ENCODE results near the gene TFPI. TPM values are rescaled to one million over a fixed set of nuclear protein-coding genes. Genes with fewer than 3 reads are reported as not detected.

The TFPI gene
- total and polyA plus RNA-seq, 2 donors (not counting 1 experiment from before 2014, with no cell fraction given) = not detected

DNA sequence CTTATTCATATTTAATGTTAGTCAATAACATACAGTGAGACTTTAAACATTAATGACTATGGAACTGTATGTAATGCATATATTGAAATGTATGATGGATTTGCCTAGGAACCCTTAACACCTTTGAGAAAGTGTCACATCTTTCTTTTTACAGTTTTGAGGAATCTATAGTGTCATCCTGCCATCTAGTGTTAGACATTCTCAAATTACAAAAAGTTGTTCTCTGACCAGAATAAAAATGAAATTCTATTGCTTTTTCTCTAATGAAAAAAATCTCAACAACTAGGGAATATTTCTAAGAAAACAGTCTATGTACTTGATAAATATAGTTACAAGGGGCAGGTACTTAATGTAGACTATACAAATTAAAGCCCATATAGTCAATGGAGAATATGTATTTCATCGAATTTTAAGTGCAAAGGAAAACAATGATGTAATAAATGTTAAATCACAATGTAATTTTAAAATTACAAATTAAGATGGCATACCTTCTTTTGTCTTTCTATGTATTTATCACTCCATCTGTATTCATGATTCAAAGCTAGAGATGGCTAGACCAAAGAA is 101.1 kb downstream of the TFPI start:
- CTCF ChIA-PET = no interaction called here

GRCh38 chr2:187451510-187451909 is 102.7 kb downstream of the TFPI start:
- no peak overlapping the region for H3K4me3 Mint-ChIP-seq

More for the DNA sequence above, 101.1 kb downstream of the TFPI start:
- H3K27me3 Mint-ChIP-seq = no peaks in the 10 kb centered on the region
- no CpG with 5 or more reads among the region's 1 CpG for WGBS (ENCODE audit: insufficient coverage)
- no peaks in the 10 kb centered on the region for H4K20me1 ChIP-seq (ENCODE audit: control insufficient read depth, insufficient read depth, low read length, poor library complexity, severe bottlenecking)
- H3K9me3 ChIP-seq (ENCODE audit: control extremely low read depth in 1 of 3, control insufficient read depth in 2 of 3, insufficient read depth in 1 of 3, low read length in 2 of 3) = no peaks in the 10 kb centered on the region
- H3K27ac Mint-ChIP-seq = no peak overlapping the region
- H3K9ac ChIP-seq (ENCODE audit: low read length) = no peak overlapping the region
- H3K4me2 ChIP-seq (replicated peaks; ENCODE audit: low read depth, low read length, poor library complexity, severe bottlenecking) = no peak overlapping the region
- H3K4me3 ChIP-seq (ENCODE audit: control extremely low read depth in 1 of 5, extremely low read depth in 1 of 5, insufficient read depth in 1 of 5, low read depth in 2 of 5, low read length in 4 of 5) = no peak overlapping the region
- H3K36me3 ChIP-seq (replicated peaks in 1 of 2; ENCODE audit: control extremely low read depth in 1 of 2, control insufficient read depth in 1 of 2, extremely low read depth in 1 of 2, insufficient read depth in 2 of 2, low read length in 1 of 2) = no peaks in the 10 kb centered on the region
- H3K4me3 Mint-ChIP-seq = no peak overlapping the region
- no peak overlapping the region for H2AFZ ChIP-seq (ENCODE audit: insufficient read depth, low read depth, low read length, poor library complexity, severe bottlenecking)
- H3K27ac ChIP-seq (ENCODE audit: low read length in 2 of 2) = no peak overlapping the region
- peaks cover 2 to 3% of the 10 kb centered on the region in 2 donors for H3K4me1 ChIP-seq (ENCODE audit: control insufficient read depth in 2 of 2, insufficient read depth in 2 of 2, low read length in 2 of 2)
- TF ChIP-seq EZH2 (IDR thresholded peaks at IDR 0.05; ENCODE audit: borderline replicate concordance, insufficient read depth, low read depth, low read length, poor library complexity, severe bottlenecking) = no peak
- TF ChIP-seq, protein P1, sequence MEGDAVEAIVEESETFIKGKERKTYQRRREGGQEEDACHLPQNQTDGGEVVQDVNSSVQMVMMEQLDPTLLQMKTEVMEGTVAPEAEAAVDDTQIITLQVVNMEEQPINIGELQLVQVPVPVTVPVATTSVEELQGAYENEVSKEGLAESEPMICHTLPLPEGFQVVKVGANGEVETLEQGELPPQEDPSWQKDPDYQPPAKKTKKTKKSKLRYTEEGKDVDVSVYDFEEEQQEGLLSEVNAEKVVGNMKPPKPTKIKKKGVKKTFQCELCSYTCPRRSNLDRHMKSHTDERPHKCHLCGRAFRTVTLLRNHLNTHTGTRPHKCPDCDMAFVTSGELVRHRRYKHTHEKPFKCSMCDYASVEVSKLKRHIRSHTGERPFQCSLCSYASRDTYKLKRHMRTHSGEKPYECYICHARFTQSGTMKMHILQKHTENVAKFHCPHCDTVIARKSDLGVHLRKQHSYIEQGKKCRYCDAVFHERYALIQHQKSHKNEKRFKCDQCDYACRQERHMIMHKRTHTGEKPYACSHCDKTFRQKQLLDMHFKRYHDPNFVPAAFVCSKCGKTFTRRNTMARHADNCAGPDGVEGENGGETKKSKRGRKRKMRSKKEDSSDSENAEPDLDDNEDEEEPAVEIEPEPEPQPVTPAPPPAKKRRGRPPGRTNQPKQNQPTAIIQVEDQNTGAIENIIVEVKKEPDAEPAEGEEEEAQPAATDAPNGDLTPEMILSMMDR (IDR thresholded peaks at IDR 0.05) = no peak
- peaks cover 3% of the 10 kb centered on the region for H3K4me1 Mint-ChIP-seq
- no peaks in the 10 kb centered on the region for H3K79me2 ChIP-seq (ENCODE audit: control insufficient read depth, insufficient read depth, low read length)
- ATAC-seq (ENCODE audit: low read depth) (no peak), DNase-seq (no peak)
- intact Hi-C loops (cut with micrococcal nuclease) = no loop called here
- H3K9me3 Mint-ChIP-seq (ENCODE audit: insufficient read depth) = no peaks in the 10 kb centered on the region
- POLR2A ChIA-PET = no interaction called here
- no peaks in the 10 kb centered on the region for H3K27me3 ChIP-seq (replicated peaks in 1 of 4; ENCODE audit: control extremely low read depth in 1 of 4, control insufficient read depth in 3 of 4, insufficient read depth in 4 of 4, low read length in 3 of 4)

More at GRCh38 chr2:187451510-187451909, 102.7 kb downstream of the TFPI start:
- Histone ChIP-seq H3K27ac (ENCODE audit: low read length in 2 of 2) (no peak overlapping the region), H4K20me1 (ENCODE audit: control insufficient read depth, insufficient read depth, low read length, poor library complexity, severe bottlenecking) (no peaks in the 10 kb centered on the region), H3K36me3 (replicated peaks in 1 of 2; ENCODE audit: control extremely low read depth in 1 of 2, control insufficient read depth in 1 of 2, extremely low read depth in 1 of 2, insufficient read depth in 2 of 2, low read length in 1 of 2) (no peaks in the 10 kb centered on the region), H3K79me2 (ENCODE audit: control insufficient read depth, insufficient read depth, low read length) (no peaks in the 10 kb centered on the region), H3K4me3 (ENCODE audit: control extremely low read depth in 1 of 5, extremely low read depth in 1 of 5, insufficient read depth in 1 of 5, low read depth in 2 of 5, low read length in 4 of 5) (no peak overlapping the region), H3K4me2 (replicated peaks; ENCODE audit: low read depth, low read length, poor library complexity, severe bottlenecking) (no peak overlapping the region), H3K9ac (ENCODE audit: low read length) (no peak overlapping the region), H3K9me3 (ENCODE audit: control extremely low read depth in 1 of 3, control insufficient read depth in 2 of 3, insufficient read depth in 1 of 3, low read length in 2 of 3) (no peaks in the 10 kb centered on the region), H3K27me3 (replicated peaks in 1 of 4; ENCODE audit: control extremely low read depth in 1 of 4, control insufficient read depth in 3 of 4, insufficient read depth in 4 of 4, low read length in 3 of 4) (no peaks in the 10 kb centered on the region), H2AFZ (ENCODE audit: insufficient read depth, low read depth, low read length, poor library complexity, severe bottlenecking) (no peak overlapping the region), H3K4me1 (ENCODE audit: control insufficient read depth in 2 of 2, insufficient read depth in 2 of 2, low read length in 2 of 2) (peaks cover 3 to 5% of the 10 kb centered on the region in 2 donors)
- ChIA-PET CTCF (no interaction called here), POLR2A (no interaction called here)
- intact Hi-C loops (cut with micrococcal nuclease) = no loop called here
- ATAC-seq (ENCODE audit: low read depth) (no peak), DNase-seq (no peak)
- no peaks in the 10 kb centered on the region for H3K27me3 Mint-ChIP-seq
- peaks cover 4% of the 10 kb centered on the region for H3K4me1 Mint-ChIP-seq
- no peak for TF ChIP-seq EZH2 (IDR thresholded peaks at IDR 0.05; ENCODE audit: borderline replicate concordance, insufficient read depth, low read depth, low read length, poor library complexity, severe bottlenecking)
- TF ChIP-seq, protein P1 (IDR thresholded peaks at IDR 0.05) = no peak
- H3K27ac Mint-ChIP-seq = no peak overlapping the region
- no peaks in the 10 kb centered on the region for H3K9me3 Mint-ChIP-seq (ENCODE audit: insufficient read depth)
